ENCODE results near the gene RAB11FIP3. TPM values are rescaled to one million over a fixed set of nuclear protein-coding genes. Genes with fewer than 3 reads are reported as not detected.

RAB11FIP3 gene
- total and polyA plus RNA-seq, 2 of the 13 experiments (the other 11 are each of a cell fraction or from before 2014, with no cell fraction given), result 34.3 to 57.6 TPM

GRCh38 chr16:543301-544164, 118.1 kb downstream of the RAB11FIP3 start (continued):
- TF ChIP-seq SETDB1 (CRISPR knock-in tag; IDR thresholded peaks at IDR 0.05; ENCODE audit: borderline replicate concordance), result no peak
- no peak for TF ChIP-seq TCF7L2 (IDR thresholded peaks at IDR 0.05; ENCODE audit: low read depth, low read length)
- TF ChIP-seq TCF7 (IDR thresholded peaks at IDR 0.05; ENCODE audit: low read depth), result no peak
- no peak for TF ChIP-seq HNRNPK (IDR thresholded peaks at IDR 0.05; ENCODE audit: low read depth, low read length, poor library complexity, severe bottlenecking)
- no peak for TF ChIP-seq PRDM4 (CRISPR knock-in tag; IDR thresholded peaks at IDR 0.05; ENCODE audit: borderline replicate concordance)
- no peak for TF ChIP-seq ZNF510 (CRISPR knock-in tag; IDR thresholded peaks at IDR 0.05; ENCODE audit: low read depth)
- no peak for TF ChIP-seq ZNF549 (CRISPR knock-in tag; IDR thresholded peaks at IDR 0.05)
- peak; percentile 69 for TF ChIP-seq MTA1 (CRISPR knock-in tag; IDR thresholded peaks at IDR 0.05; ENCODE audit: borderline replicate concordance)
- TF ChIP-seq, protein P1, sequence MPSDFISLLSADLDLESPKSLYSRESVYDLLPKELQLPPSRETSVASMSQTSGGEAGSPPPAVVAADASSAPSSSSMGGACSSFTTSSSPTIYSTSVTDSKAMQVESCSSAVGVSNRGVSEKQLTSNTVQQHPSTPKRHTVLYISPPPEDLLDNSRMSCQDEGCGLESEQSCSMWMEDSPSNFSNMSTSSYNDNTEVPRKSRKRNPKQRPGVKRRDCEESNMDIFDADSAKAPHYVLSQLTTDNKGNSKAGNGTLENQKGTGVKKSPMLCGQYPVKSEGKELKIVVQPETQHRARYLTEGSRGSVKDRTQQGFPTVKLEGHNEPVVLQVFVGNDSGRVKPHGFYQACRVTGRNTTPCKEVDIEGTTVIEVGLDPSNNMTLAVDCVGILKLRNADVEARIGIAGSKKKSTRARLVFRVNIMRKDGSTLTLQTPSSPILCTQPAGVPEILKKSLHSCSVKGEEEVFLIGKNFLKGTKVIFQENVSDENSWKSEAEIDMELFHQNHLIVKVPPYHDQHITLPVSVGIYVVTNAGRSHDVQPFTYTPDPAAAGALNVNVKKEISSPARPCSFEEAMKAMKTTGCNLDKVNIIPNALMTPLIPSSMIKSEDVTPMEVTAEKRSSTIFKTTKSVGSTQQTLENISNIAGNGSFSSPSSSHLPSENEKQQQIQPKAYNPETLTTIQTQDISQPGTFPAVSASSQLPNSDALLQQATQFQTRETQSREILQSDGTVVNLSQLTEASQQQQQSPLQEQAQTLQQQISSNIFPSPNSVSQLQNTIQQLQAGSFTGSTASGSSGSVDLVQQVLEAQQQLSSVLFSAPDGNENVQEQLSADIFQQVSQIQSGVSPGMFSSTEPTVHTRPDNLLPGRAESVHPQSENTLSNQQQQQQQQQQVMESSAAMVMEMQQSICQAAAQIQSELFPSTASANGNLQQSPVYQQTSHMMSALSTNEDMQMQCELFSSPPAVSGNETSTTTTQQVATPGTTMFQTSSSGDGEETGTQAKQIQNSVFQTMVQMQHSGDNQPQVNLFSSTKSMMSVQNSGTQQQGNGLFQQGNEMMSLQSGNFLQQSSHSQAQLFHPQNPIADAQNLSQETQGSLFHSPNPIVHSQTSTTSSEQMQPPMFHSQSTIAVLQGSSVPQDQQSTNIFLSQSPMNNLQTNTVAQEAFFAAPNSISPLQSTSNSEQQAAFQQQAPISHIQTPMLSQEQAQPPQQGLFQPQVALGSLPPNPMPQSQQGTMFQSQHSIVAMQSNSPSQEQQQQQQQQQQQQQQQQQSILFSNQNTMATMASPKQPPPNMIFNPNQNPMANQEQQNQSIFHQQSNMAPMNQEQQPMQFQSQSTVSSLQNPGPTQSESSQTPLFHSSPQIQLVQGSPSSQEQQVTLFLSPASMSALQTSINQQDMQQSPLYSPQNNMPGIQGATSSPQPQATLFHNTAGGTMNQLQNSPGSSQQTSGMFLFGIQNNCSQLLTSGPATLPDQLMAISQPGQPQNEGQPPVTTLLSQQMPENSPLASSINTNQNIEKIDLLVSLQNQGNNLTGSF (CRISPR knock-in tag; IDR thresholded peaks at IDR 0.05), result no peak; the same call in 1 of the 2 replicates
- no peak for TF ChIP-seq ZNF484 (CRISPR knock-in tag; IDR thresholded peaks at IDR 0.05; ENCODE audit: borderline replicate concordance, low read depth)
- no peak; the same call in 1 of the 2 replicates for TF ChIP-seq ZNF331 (CRISPR knock-in tag; IDR thresholded peaks at IDR 0.05)
- no peak for TF ChIP-seq ZNF335 (CRISPR knock-in tag; IDR thresholded peaks at IDR 0.05)
- peak; percentile 30; the same call in 1 of the 2 replicates for TF ChIP-seq TAF1 (CRISPR knock-in tag; IDR thresholded peaks at IDR 0.05)
- no peak for TF ChIP-seq AFF4 (CRISPR knock-in tag; IDR thresholded peaks at IDR 0.05)
- TF ChIP-seq TRIM24 (CRISPR knock-in tag; IDR thresholded peaks at IDR 0.05), result no peak
- TF ChIP-seq ZBTB8A (CRISPR knock-in tag; IDR thresholded peaks at IDR 0.05; ENCODE audit: borderline replicate concordance, low read depth), result no peak
- no peak for TF ChIP-seq ZNF234 (CRISPR knock-in tag; conservative IDR thresholded peaks at IDR 0.05)
